ENCODE results near the gene METTL13. TPM values are rescaled to one million over a fixed set of nuclear protein-coding genes. Genes with fewer than 3 reads are reported as not detected.

METTL13 gene
- polyA plus RNA-seq, 3 donors = 8.8 to 18.5 (median 16.0) TPM

- Histone ChIP-seq H3K4me3 (replicated peaks in 1 of 3; ENCODE audit: low read depth in 2 of 3, low read length in 3 of 3) (no peak overlapping the region), H3K9ac (ENCODE audit: insufficient read depth, low read length, poor library complexity, severe bottlenecking) (no peak overlapping the region), H3K27ac (ENCODE audit: low read depth in 1 of 2, low read length in 2 of 2) (no peak overlapping the region), H3K4me2 (replicated peaks; ENCODE audit: extremely low read depth, low read length, poor library complexity, severe bottlenecking) (no peak overlapping the region), H4K20me1 (ENCODE audit: insufficient read depth, low read length) (no peaks in the 10 kb centered on the region), H2AFZ (ENCODE audit: insufficient read depth, low read depth, low read length, poor library complexity, severe bottlenecking) (no peak overlapping the region), H3K36me3 (replicated peaks in 1 of 2; ENCODE audit: control insufficient read depth in 1 of 2, insufficient read depth in 2 of 2, low read length in 2 of 2) (no peaks in the 10 kb centered on the region), H3K79me2 (ENCODE audit: insufficient read depth, low read length) (no peaks in the 10 kb centered on the region), H3K4me1 (ENCODE audit: control insufficient read depth in 1 of 2, insufficient read depth in 2 of 2, low read length in 2 of 2) (peaks cover 32 to 40% of the 10 kb centered on the region in 2 donors), H3K27me3 (ENCODE audit: control insufficient read depth in 2 of 2, insufficient read depth in 2 of 2, low read length in 2 of 2) (no peaks in the 10 kb centered on the region), H3K9me3 (replicated peaks in 1 of 2; ENCODE audit: control insufficient read depth in 1 of 2, insufficient read depth in 1 of 2, low read length in 2 of 2) (no peaks in the 10 kb centered on the region)
- Mint-ChIP-seq H3K4me1 (peaks cover 43% of the 10 kb centered on the region), H3K27ac (no peak overlapping the region), H3K4me3 (no peak overlapping the region), H3K9me3 (no peaks in the 10 kb centered on the region), H3K27me3 (ENCODE audit: low read depth in 3 of 3) (no peaks in the 10 kb centered on the region), H3K36me3 (no peaks in the 10 kb centered on the region)
- no CpG with 5 or more reads among the region's 1 CpG for WGBS (ENCODE audit: insufficient coverage)
- intact Hi-C loops (cut with micrococcal nuclease) = no loop called here
- TF ChIP-seq CTCF (IDR thresholded peaks at IDR 0.05) = no peak
- DNase-seq = no peak
Observed at GRCh38 chr1:171769754-171770153, 11.7 kb upstream of the METTL13 start.

GRCh38 chr1:171772312-171772711 is 9.1 kb upstream of the METTL13 start:
- Histone ChIP-seq H3K9ac (ENCODE audit: insufficient read depth, low read length, poor library complexity, severe bottlenecking) (no peak overlapping the region), H3K9me3 (replicated peaks in 1 of 2; ENCODE audit: control insufficient read depth in 1 of 2, insufficient read depth in 1 of 2, low read length in 2 of 2) (no peaks in the 10 kb centered on the region), H4K20me1 (ENCODE audit: insufficient read depth, low read length) (no peaks in the 10 kb centered on the region), H3K79me2 (ENCODE audit: insufficient read depth, low read length) (no peaks in the 10 kb centered on the region), H3K27me3 (ENCODE audit: control insufficient read depth in 2 of 2, insufficient read depth in 2 of 2, low read length in 2 of 2) (no peaks in the 10 kb centered on the region), H3K4me3 (replicated peaks in 1 of 3; ENCODE audit: low read depth in 2 of 3, low read length in 3 of 3) (no peak overlapping the region), H3K4me1 (ENCODE audit: control insufficient read depth in 1 of 2, insufficient read depth in 2 of 2, low read length in 2 of 2) (peaks cover 18 to 26% of the 10 kb centered on the region in 2 donors), H3K4me2 (replicated peaks; ENCODE audit: extremely low read depth, low read length, poor library complexity, severe bottlenecking) (no peak overlapping the region), H3K27ac (ENCODE audit: low read depth in 1 of 2, low read length in 2 of 2) (no peak overlapping the region), H3K36me3 (replicated peaks in 1 of 2; ENCODE audit: control insufficient read depth in 1 of 2, insufficient read depth in 2 of 2, low read length in 2 of 2) (no peaks in the 10 kb centered on the region), H2AFZ (ENCODE audit: insufficient read depth, low read depth, low read length, poor library complexity, severe bottlenecking) (no peak overlapping the region)
- Mint-ChIP-seq H3K4me1 (peaks cover 29% of the 10 kb centered on the region), H3K36me3 (no peaks in the 10 kb centered on the region), H3K27ac (peak overlapping the region in 1 of 7 donors; percentile 1), H3K4me3 (no peak overlapping the region), H3K27me3 (ENCODE audit: low read depth in 3 of 3) (no peaks in the 10 kb centered on the region), H3K9me3 (no peaks in the 10 kb centered on the region)
- DNase-seq = no peak
- WGBS (ENCODE audit: insufficient coverage) = 17% methylated on average over 1 of the region's 2 CpGs
- intact Hi-C loops (cut with micrococcal nuclease) = no loop called here
- no peak for TF ChIP-seq CTCF (IDR thresholded peaks at IDR 0.05)

All from CD14-positive monocyte (primary cell).